ENCODE measurements around the gene PGAP2.

PGAP2 gene

GRCh38 chr11:3820971-3821370, 12.6 kb downstream of the PGAP2 start:
- Histone ChIP-seq H2BK120ac (ENCODE audit: low read depth, low read length) (no peak overlapping the region), H2BK12ac (ENCODE audit: low read length) (no peak overlapping the region), H4K8ac (ENCODE audit: low read depth, low read length) (no peak overlapping the region), H3K4me2 (ENCODE audit: insufficient read depth, low read length, poor library complexity, severe bottlenecking) (no peak overlapping the region), H3K23ac (ENCODE audit: low read depth, low read length, poor library complexity) (no peak overlapping the region), H3K4me3 (ENCODE audit: low read length in 2 of 2) (no peak overlapping the region), H3K4me1 (ENCODE audit: control insufficient read depth in 2 of 2, insufficient read depth in 1 of 2, low read depth in 1 of 2, low read length in 2 of 2) (peaks cover 0 to 4% of the 10 kb centered on the region in 2 donors), H3K36me3 (replicated peaks in 1 of 2; ENCODE audit: control insufficient read depth in 2 of 2, insufficient read depth in 2 of 2, low read length in 2 of 2) (peaks cover 7 to 43% of the 10 kb centered on the region in 2 donors), H3K9ac (ENCODE audit: low read depth, low read length, poor library complexity) (no peak overlapping the region), H3K14ac (ENCODE audit: low read length) (no peak overlapping the region), H2AFZ (ENCODE audit: low read length) (no peak overlapping the region), H3K9me3 (replicated peaks in 1 of 2; ENCODE audit: control insufficient read depth in 2 of 2, insufficient read depth in 1 of 2, low read depth in 1 of 2, low read length in 2 of 2) (no peaks in the 10 kb centered on the region), H4K91ac (ENCODE audit: low read depth, low read length, poor library complexity) (no peak overlapping the region), H2AK5ac (ENCODE audit: low read depth, low read length) (no peak overlapping the region), H3K79me1 (ENCODE audit: low read depth, low read length) (no peaks in the 10 kb centered on the region), H2BK15ac (ENCODE audit: low read length) (no peak overlapping the region), H3K4ac (ENCODE audit: low read length) (no peak overlapping the region), H2BK5ac (ENCODE audit: low read length) (no peak overlapping the region), H3K18ac (ENCODE audit: low read length) (no peak overlapping the region), H3K27me3 (ENCODE audit: control insufficient read depth in 3 of 3, insufficient read depth in 3 of 3, low read depth in 1 of 3, low read length in 3 of 3) (no peaks in the 10 kb centered on the region), H3K27ac (replicated peaks; ENCODE audit: low read length) (no peak overlapping the region)
- DNase-seq (ENCODE audit: low spot score), result no peak
- no CpG with 5 or more reads among the region's 2 CpGs for WGBS, 2 donors (ENCODE audit: extremely low coverage in 2 of 2, insufficient read length in 2 of 2, insufficient replicate concordance in 1 of 2)

GRCh38 chr11:3822312-3822711, 14.0 kb downstream of the PGAP2 start:
- Histone ChIP-seq H3K9me3 (replicated peaks in 1 of 2; ENCODE audit: control insufficient read depth in 2 of 2, insufficient read depth in 1 of 2, low read depth in 1 of 2, low read length in 2 of 2) (no peaks in the 10 kb centered on the region), H3K23ac (ENCODE audit: low read depth, low read length, poor library complexity) (no peak overlapping the region), H2AK5ac (ENCODE audit: low read depth, low read length) (no peak overlapping the region), H2BK5ac (ENCODE audit: low read length) (no peak overlapping the region), H3K4me2 (ENCODE audit: insufficient read depth, low read length, poor library complexity, severe bottlenecking) (no peak overlapping the region), H4K8ac (ENCODE audit: low read depth, low read length) (no peak overlapping the region), H3K79me1 (ENCODE audit: low read depth, low read length) (no peaks in the 10 kb centered on the region), H3K4ac (ENCODE audit: low read length) (no peak overlapping the region), H2BK15ac (ENCODE audit: low read length) (no peak overlapping the region), H3K4me3 (ENCODE audit: low read length in 2 of 2) (no peak overlapping the region), H3K27ac (replicated peaks; ENCODE audit: low read length) (no peak overlapping the region), H4K91ac (ENCODE audit: low read depth, low read length, poor library complexity) (no peak overlapping the region), H3K36me3 (replicated peaks in 1 of 2; ENCODE audit: control insufficient read depth in 2 of 2, insufficient read depth in 2 of 2, low read length in 2 of 2) (peaks cover 13 to 56% of the 10 kb centered on the region in 2 donors), H3K4me1 (ENCODE audit: control insufficient read depth in 2 of 2, insufficient read depth in 1 of 2, low read depth in 1 of 2, low read length in 2 of 2) (peaks cover 0 to 9% of the 10 kb centered on the region in 2 donors), H3K9ac (ENCODE audit: low read depth, low read length, poor library complexity) (no peak overlapping the region), H2AFZ (ENCODE audit: low read length) (no peak overlapping the region), H3K18ac (ENCODE audit: low read length) (no peak overlapping the region), H3K27me3 (ENCODE audit: control insufficient read depth in 3 of 3, insufficient read depth in 3 of 3, low read depth in 1 of 3, low read length in 3 of 3) (no peaks in the 10 kb centered on the region), H2BK12ac (ENCODE audit: low read length) (no peak overlapping the region), H3K14ac (ENCODE audit: low read length) (no peak overlapping the region), H2BK120ac (ENCODE audit: low read depth, low read length) (no peak overlapping the region)
- DNase-seq (ENCODE audit: low spot score), result no peak
- no CpG with 5 or more reads among the region's 7 CpGs for WGBS, 2 donors (ENCODE audit: extremely low coverage in 2 of 2, insufficient read length in 2 of 2, insufficient replicate concordance in 1 of 2)

GRCh38 chr11:3823303-3823702, 14.9 kb downstream of the PGAP2 start:
- no peak overlapping the region for H3K27ac ChIP-seq (replicated peaks; ENCODE audit: low read length)
- peaks cover 0 to 11% of the 10 kb centered on the region in 2 donors for H3K4me1 ChIP-seq (ENCODE audit: control insufficient read depth in 2 of 2, insufficient read depth in 1 of 2, low read depth in 1 of 2, low read length in 2 of 2)
- no peaks in the 10 kb centered on the region for H3K79me1 ChIP-seq (ENCODE audit: low read depth, low read length)
- no peak overlapping the region for H2BK15ac ChIP-seq (ENCODE audit: low read length)
- no peak overlapping the region for H4K8ac ChIP-seq (ENCODE audit: low read depth, low read length)
- H3K9ac ChIP-seq (ENCODE audit: low read depth, low read length, poor library complexity), result no peak overlapping the region
- H3K18ac ChIP-seq (ENCODE audit: low read length), result no peak overlapping the region
- no peak overlapping the region for H2BK120ac ChIP-seq (ENCODE audit: low read depth, low read length)
- peaks cover 22 to 61% of the 10 kb centered on the region in 2 donors for H3K36me3 ChIP-seq (replicated peaks in 1 of 2; ENCODE audit: control insufficient read depth in 2 of 2, insufficient read depth in 2 of 2, low read length in 2 of 2)
- DNase-seq (ENCODE audit: low spot score), result no peak
- no CpG with 5 or more reads among the region's 3 CpGs for WGBS, 2 donors (ENCODE audit: extremely low coverage in 2 of 2, insufficient read length in 2 of 2, insufficient replicate concordance in 1 of 2)
- no peak overlapping the region for H4K91ac ChIP-seq (ENCODE audit: low read depth, low read length, poor library complexity)
- no peak overlapping the region for H2AFZ ChIP-seq (ENCODE audit: low read length)
- H2BK5ac ChIP-seq (ENCODE audit: low read length), result no peak overlapping the region
- H3K27me3 ChIP-seq (ENCODE audit: control insufficient read depth in 3 of 3, insufficient read depth in 3 of 3, low read depth in 1 of 3, low read length in 3 of 3), result no peaks in the 10 kb centered on the region
- no peak overlapping the region for H3K4ac ChIP-seq (ENCODE audit: low read length)
- H3K9me3 ChIP-seq (replicated peaks in 1 of 2; ENCODE audit: control insufficient read depth in 2 of 2, insufficient read depth in 1 of 2, low read depth in 1 of 2, low read length in 2 of 2), result no peaks in the 10 kb centered on the region
- H3K4me2 ChIP-seq (ENCODE audit: insufficient read depth, low read length, poor library complexity, severe bottlenecking), result no peak overlapping the region
- H2AK5ac ChIP-seq (ENCODE audit: low read depth, low read length), result no peak overlapping the region
- no peak overlapping the region for H3K14ac ChIP-seq (ENCODE audit: low read length)
- H3K23ac ChIP-seq (ENCODE audit: low read depth, low read length, poor library complexity), result no peak overlapping the region
- H3K4me3 ChIP-seq (ENCODE audit: low read length in 2 of 2), result no peak overlapping the region
- no peak overlapping the region for H2BK12ac ChIP-seq (ENCODE audit: low read length)

- Histone ChIP-seq H3K27me3 (ENCODE audit: control insufficient read depth in 3 of 3, insufficient read depth in 3 of 3, low read depth in 1 of 3, low read length in 3 of 3) (no peaks in the 10 kb centered on the region), H3K4ac (ENCODE audit: low read length) (no peak overlapping the region), H3K18ac (ENCODE audit: low read length) (no peak overlapping the region), H2BK12ac (ENCODE audit: low read length) (peak overlapping the region; percentile 53), H4K8ac (ENCODE audit: low read depth, low read length) (no peak overlapping the region), H3K14ac (ENCODE audit: low read length) (peak overlapping the region; percentile 25), H3K4me2 (ENCODE audit: insufficient read depth, low read length, poor library complexity, severe bottlenecking) (no peak overlapping the region), H4K91ac (ENCODE audit: low read depth, low read length, poor library complexity) (no peak overlapping the region), H3K27ac (replicated peaks; ENCODE audit: low read length) (no peak overlapping the region), H2BK15ac (ENCODE audit: low read length) (no peak overlapping the region), H3K4me3 (ENCODE audit: low read length in 2 of 2) (no peak overlapping the region), H3K23ac (ENCODE audit: low read depth, low read length, poor library complexity) (no peak overlapping the region), H3K79me1 (ENCODE audit: low read depth, low read length) (no peaks in the 10 kb centered on the region), H2AFZ (ENCODE audit: low read length) (no peak overlapping the region), H2BK120ac (ENCODE audit: low read depth, low read length) (no peak overlapping the region), H3K36me3 (replicated peaks in 1 of 2; ENCODE audit: control insufficient read depth in 2 of 2, insufficient read depth in 2 of 2, low read length in 2 of 2) (peaks cover 22 to 63% of the 10 kb centered on the region in 2 donors), H3K4me1 (ENCODE audit: control insufficient read depth in 2 of 2, insufficient read depth in 1 of 2, low read depth in 1 of 2, low read length in 2 of 2) (peaks cover 0 to 11% of the 10 kb centered on the region in 2 donors), H3K9me3 (replicated peaks in 1 of 2; ENCODE audit: control insufficient read depth in 2 of 2, insufficient read depth in 1 of 2, low read depth in 1 of 2, low read length in 2 of 2) (no peaks in the 10 kb centered on the region), H2AK5ac (ENCODE audit: low read depth, low read length) (peak overlapping the region; percentile 40), H3K9ac (ENCODE audit: low read depth, low read length, poor library complexity) (peak overlapping the region; percentile 50), H2BK5ac (ENCODE audit: low read length) (no peak overlapping the region)
- no CpG with 5 or more reads among the region's 30 CpGs for WGBS, 2 donors (ENCODE audit: extremely low coverage in 2 of 2, insufficient read length in 2 of 2, insufficient replicate concordance in 1 of 2)
- DNase-seq (ENCODE audit: low spot score), result no peak
Observed at GRCh38 chr11:3823762-3824506, 15.6 kb downstream of the PGAP2 start.

All from neuronal stem cell (in vitro differentiated cells).